Neutrophil (primary cell): ENCODE results near the gene CREB3.
A peak's percentile ranks its signal among the peaks of the same experiment; 100 is the strongest.

Experiments
- H3K27ac ChIP-seq: fragments of 200-600 bp; sonication (generic); 2 replicates; pipeline ENCODE4 v1.5.1; 2016; ENCODE audit warnings: mild to moderate bottlenecking, moderate library complexity
- H3K27me3 ChIP-seq: fragments of 200-600 bp; sonication (generic); 2 replicates; pipeline ENCODE4 v1.6.0; 2016; ENCODE audit warnings: mild to moderate bottlenecking
- H3K36me3 ChIP-seq: fragments of 200-600 bp; sonication (generic); 2 replicates; pipeline ENCODE4 v1.5.1; 2017
- H3K4me1 ChIP-seq, 2 experiments: fragments of 200-600 bp in 1 of 2; sonication (generic) in 1 of 2; 1 replicate in 1 of 2; 2 replicates in 1 of 2; pipeline versions ENCODE4 v1.5.1 to v1.6.1; 2013 to 2016; ENCODE audit warnings: low read depth in 1 of 2, low read length in 1 of 2, mild to moderate bottlenecking in 1 of 2, moderate library complexity in 1 of 2; ENCODE audit not compliant: control insufficient read depth in 1 of 2, insufficient read depth in 1 of 2
- H3K4me3 ChIP-seq, 2 experiments: fragments of 200-600 bp in 1 of 2; sonication (generic) in 1 of 2; 1 replicate in 1 of 2; 2 replicates in 1 of 2; pipeline ENCODE4 v1.5.1; 2013 to 2016; ENCODE audit warnings: low read depth in 1 of 2, low read length in 1 of 2, mild to moderate bottlenecking in 1 of 2, moderate library complexity in 1 of 2
- H3K9me3 ChIP-seq: fragments of 200-600 bp; sonication (generic); 2 replicates; pipeline ENCODE4 v1.5.1; 2016
- TF ChIP-seq, protein P1 (sequence below): fragments of 200-600 bp; sonication (generic); IDR thresholded peaks from 2 replicates; pipeline ENCODE4 v1.5.1; 2016; ENCODE audit warnings: antibody characterized with exemption

The CREB3 gene

GRCh38 chr9:35732185-35732799 is at the start of gene CREB3, which contains the start of gene TLN1:
CREB3 (plus strand) TSS chr9:35732666; CDS start chr9:35732773, 107 bp downstream.
TLN1 (minus strand) TSS chr9:35732195; CDS start chr9:35725694, 6,501 bp downstream.
- H3K4me1 ChIP-seq, result peaks cover 51 to 56% of the 10 kb centered on the region in 2 experiments
- TF ChIP-seq, protein P1, sequence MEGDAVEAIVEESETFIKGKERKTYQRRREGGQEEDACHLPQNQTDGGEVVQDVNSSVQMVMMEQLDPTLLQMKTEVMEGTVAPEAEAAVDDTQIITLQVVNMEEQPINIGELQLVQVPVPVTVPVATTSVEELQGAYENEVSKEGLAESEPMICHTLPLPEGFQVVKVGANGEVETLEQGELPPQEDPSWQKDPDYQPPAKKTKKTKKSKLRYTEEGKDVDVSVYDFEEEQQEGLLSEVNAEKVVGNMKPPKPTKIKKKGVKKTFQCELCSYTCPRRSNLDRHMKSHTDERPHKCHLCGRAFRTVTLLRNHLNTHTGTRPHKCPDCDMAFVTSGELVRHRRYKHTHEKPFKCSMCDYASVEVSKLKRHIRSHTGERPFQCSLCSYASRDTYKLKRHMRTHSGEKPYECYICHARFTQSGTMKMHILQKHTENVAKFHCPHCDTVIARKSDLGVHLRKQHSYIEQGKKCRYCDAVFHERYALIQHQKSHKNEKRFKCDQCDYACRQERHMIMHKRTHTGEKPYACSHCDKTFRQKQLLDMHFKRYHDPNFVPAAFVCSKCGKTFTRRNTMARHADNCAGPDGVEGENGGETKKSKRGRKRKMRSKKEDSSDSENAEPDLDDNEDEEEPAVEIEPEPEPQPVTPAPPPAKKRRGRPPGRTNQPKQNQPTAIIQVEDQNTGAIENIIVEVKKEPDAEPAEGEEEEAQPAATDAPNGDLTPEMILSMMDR, result peak; percentile 25
- no peaks in the 10 kb centered on the region for H3K27me3 ChIP-seq
- peak within 1 kb of the TSS; percentile 93 to 94 for H3K4me3 ChIP-seq
- no peaks in the 10 kb centered on the region for H3K9me3 ChIP-seq
- peaks cover 42% of the 10 kb centered on the region for H3K36me3 ChIP-seq
- H3K27ac ChIP-seq, result peak within 1 kb of the TSS; percentile 99

DNA sequence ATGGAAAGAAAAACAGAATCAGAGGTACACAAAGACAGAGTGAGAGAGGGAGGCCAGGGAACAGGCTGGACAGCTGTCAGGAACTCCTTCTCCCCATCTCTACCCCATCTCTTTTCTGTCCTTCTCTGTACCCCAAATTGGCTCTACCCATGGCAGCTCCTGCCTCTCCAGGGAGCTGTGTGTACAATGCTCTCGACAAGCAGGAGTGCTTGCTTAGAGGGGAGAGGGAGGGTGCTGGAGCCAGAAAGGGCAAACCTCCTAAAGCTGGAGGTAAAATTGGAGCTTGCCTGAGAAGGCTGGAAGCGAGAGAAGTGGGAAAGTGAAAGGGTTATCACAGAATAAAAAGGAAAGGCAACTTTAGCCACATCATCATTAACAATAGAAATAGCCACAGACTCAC is 49.1 kb upstream of the CREB3 start:
- no peaks in the 10 kb centered on the region for H3K36me3 ChIP-seq
- H3K4me3 ChIP-seq, result no peak overlapping the region
- H3K4me1 ChIP-seq, result no peaks in the 10 kb centered on the region
- no peaks in the 10 kb centered on the region for H3K9me3 ChIP-seq
- peaks cover 4% of the 10 kb centered on the region for H3K27me3 ChIP-seq
- H3K27ac ChIP-seq, result no peak overlapping the region
- TF ChIP-seq, protein P1, result no peak

- Histone ChIP-seq H3K27ac (no peak overlapping the region), H3K4me3 (no peak overlapping the region), H3K36me3 (no peaks in the 10 kb centered on the region), H3K9me3 (no peaks in the 10 kb centered on the region), H3K4me1 (peaks cover under 1 to 4% of the 10 kb centered on the region in 2 experiments), H3K27me3 (peaks cover 20% of the 10 kb centered on the region)
- TF ChIP-seq, protein P1, result no peak
These were observed 47.5 kb upstream of the CREB3 start for GRCh38 chr9:35684921-35685320.

DNA sequence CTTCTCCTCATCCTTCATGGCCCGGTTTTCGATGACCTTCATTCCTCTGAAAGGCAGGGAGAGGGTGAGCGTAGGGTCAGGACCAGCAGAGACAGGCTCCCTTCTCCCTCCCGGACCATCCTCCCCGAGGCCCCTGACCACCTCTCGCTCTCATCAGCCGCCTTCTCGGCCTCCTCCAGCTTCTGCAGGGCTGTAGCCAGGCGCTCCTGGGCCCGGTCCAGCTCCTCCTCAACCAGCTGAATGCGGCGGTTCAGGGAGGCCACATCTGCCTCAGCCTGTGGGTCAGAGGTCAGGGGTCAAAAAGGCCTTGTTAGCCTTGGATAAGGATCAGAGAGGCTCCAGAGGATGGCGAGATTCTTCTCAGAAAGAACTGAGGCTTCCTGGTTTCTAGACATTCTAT is 47.0 kb upstream of the CREB3 start:
- Histone ChIP-seq H3K9me3 (no peaks in the 10 kb centered on the region), H3K36me3 (no peaks in the 10 kb centered on the region), H3K4me3 (no peak overlapping the region), H3K4me1 (peaks cover 5 to 10% of the 10 kb centered on the region in 2 experiments), H3K27me3 (peaks cover 26% of the 10 kb centered on the region), H3K27ac (no peak overlapping the region)
- TF ChIP-seq, protein P1, result no peak

DNA sequence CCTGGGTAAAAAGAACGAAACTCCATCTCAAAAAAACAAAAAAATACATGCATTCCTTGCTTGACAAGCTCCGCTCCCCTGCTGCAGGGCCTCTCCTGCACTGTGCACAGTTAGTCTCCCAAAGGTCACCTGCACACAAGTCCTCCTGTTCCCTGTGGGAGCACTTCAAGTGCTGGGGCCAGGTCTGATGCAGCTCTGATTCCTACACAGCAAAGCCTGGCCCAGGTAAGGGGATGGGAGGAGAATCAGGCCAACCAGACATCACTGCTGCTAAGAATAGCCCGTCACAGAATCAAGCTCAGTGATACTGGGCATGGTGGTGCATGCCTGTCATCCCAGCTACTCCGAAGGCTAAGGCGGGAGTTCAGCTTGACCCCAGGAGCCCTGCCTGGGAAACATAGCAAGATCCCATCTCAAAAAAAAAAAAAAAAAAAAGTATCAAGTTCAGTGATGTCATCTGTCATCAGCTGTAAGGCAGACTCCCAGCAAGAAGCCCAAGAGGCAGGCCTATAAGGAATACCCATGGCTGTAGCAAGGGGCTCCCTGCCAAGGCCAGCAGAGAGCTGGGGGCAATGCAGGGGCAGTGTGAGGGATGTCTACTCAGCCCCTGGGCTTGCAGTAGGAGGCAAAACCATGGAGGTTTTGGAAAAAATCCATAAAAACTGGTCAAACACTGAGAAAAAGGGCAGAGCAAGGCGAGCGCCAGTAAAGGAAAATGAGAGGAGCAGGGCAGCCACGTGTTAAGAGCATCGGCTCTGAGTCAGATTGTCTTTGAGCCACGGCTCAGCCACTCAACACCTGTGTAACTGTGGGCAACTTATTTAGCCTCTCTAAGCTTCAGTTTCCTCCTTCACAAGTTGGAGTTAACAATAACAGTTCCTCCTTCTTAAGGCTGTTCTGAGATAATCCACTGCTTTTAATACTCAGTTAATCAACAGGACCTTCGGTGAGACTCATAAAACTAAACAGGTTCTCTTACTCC is 46.0 kb upstream of the CREB3 start:
- no peaks in the 10 kb centered on the region for H3K36me3 ChIP-seq
- no peak overlapping the region for H3K27ac ChIP-seq
- H3K4me1 ChIP-seq, result peaks cover 10 to 16% of the 10 kb centered on the region in 2 experiments
- peaks cover 27% of the 10 kb centered on the region for H3K27me3 ChIP-seq
- no peak overlapping the region for H3K4me3 ChIP-seq
- TF ChIP-seq, protein P1, result no peak
- H3K9me3 ChIP-seq, result no peaks in the 10 kb centered on the region
